Esophagus muscularis mucosa (tissue), 4 donors: Measurements from ENCODE around the gene DDX24.

Experiments
- EP300 ChIP-seq: sonication (generic); formaldehyde crosslinking; IDR thresholded peaks from one replicate; pipeline ENCODE4 v1.6.1; 2017; ENCODE audit warnings: antibody characterized with exemption
- POLR2A ChIP-seq: fragments of 450-650 bp; IDR thresholded peaks from one replicate; pipeline ENCODE4 v1.6.1; 2017; ENCODE audit warnings: antibody characterized with exemption, moderate library complexity, mild to moderate bottlenecking, low read depth
- POLR2AphosphoS5 ChIP-seq, 2 donors: sonication (generic); formaldehyde crosslinking; IDR thresholded peaks; one replicate each; pipeline ENCODE4 v1.6.1; 2017; ENCODE audit warnings: antibody characterized with exemption in 2 of 2
- TF ChIP-seq, protein P1 (sequence below), 3 experiments: fragments of 200-600 bp in 2 of 3; fragments of 450-650 bp in 1 of 3; sonication (generic) in 2 of 3; IDR thresholded peaks; one replicate each; pipeline ENCODE4 v1.5.1; 2017 to 2019; ENCODE audit warnings: antibody characterized with exemption in 3 of 3, mild to moderate bottlenecking in 2 of 3, moderate library complexity in 1 of 3

DNA sequence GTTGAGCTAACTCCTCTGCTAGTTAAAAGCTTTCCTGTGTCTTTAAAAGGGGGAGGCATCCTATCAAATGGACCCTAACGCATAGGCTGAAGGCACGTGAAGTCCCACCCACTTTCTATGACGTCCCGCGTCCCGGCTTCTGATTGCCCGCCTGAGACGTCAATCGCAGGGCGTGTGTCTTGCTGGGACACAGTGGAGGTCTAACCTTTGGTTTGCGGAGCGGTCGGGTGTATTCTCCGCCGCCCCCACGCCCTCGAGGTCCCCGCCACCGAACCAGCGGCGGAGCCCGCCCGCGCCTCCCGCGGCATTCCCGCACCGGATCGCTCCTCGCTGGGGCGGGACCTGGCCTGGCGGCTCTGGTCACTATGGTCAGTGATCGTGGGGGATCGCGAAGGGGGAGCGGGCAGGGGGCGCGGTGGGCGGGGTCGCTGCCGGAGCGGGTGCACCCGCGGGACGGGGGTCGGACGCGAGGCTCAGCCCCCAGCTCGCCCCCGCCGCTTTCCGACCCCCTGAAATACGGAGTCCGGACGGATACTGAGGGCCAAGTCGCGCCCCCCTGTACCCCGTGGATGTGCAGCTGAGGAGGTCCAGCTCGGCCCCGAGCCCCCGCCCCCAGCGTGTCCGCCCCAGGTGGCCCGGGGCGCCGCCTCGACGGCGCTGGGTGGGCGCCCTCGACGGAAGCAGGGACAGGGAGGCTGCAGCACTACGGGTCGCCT is 54.7 kb downstream of the DDX24 start, which contains the start of gene OTUB2:
- TF ChIP-seq, protein P1, sequence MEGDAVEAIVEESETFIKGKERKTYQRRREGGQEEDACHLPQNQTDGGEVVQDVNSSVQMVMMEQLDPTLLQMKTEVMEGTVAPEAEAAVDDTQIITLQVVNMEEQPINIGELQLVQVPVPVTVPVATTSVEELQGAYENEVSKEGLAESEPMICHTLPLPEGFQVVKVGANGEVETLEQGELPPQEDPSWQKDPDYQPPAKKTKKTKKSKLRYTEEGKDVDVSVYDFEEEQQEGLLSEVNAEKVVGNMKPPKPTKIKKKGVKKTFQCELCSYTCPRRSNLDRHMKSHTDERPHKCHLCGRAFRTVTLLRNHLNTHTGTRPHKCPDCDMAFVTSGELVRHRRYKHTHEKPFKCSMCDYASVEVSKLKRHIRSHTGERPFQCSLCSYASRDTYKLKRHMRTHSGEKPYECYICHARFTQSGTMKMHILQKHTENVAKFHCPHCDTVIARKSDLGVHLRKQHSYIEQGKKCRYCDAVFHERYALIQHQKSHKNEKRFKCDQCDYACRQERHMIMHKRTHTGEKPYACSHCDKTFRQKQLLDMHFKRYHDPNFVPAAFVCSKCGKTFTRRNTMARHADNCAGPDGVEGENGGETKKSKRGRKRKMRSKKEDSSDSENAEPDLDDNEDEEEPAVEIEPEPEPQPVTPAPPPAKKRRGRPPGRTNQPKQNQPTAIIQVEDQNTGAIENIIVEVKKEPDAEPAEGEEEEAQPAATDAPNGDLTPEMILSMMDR (IDR thresholded peaks at IDR 0.05) = no peak
- TF ChIP-seq EP300 (no peak), POLR2AphosphoS5 (IDR thresholded peaks at IDR 0.05) (peak in 1 of 2 donors; percentile 81), POLR2A (no peak)
